Measurements from ENCODE around the gene DENND2C.

GRCh38 chr1:114707604-114708003, 37.8 kb upstream of the DENND2C start:
- no peak for TF ChIP-seq CTCF (IDR thresholded peaks at IDR 0.05 in 2 of 3, conservative IDR thresholded peaks at IDR 0.05 in 1 of 3; ENCODE audit: borderline replicate concordance in 1 of 3, insufficient read depth in 1 of 3, low read depth in 2 of 3, low read length in 2 of 3)
- TF ChIP-seq POLR2AphosphoS5 (IDR thresholded peaks at IDR 0.05; ENCODE audit: low read depth, low read length): no peak
- no peak for TF ChIP-seq EZH2 (IDR thresholded peaks at IDR 0.05)
- no peak for TF ChIP-seq ZNF274 (IDR thresholded peaks at IDR 0.05; ENCODE audit: low read depth, low read length)
- no peak for TF ChIP-seq EZH2phosphoT487 (IDR thresholded peaks at IDR 0.05; ENCODE audit: borderline replicate concordance)
- no peak for TF ChIP-seq SIN3A (IDR thresholded peaks at IDR 0.05; ENCODE audit: low read depth)
- TF ChIP-seq POLR2A (IDR thresholded peaks at IDR 0.05; ENCODE audit: borderline replicate concordance, extremely low read depth, insufficient read depth, insufficient read length): no peak
- no peak for TF ChIP-seq RAD21 (IDR thresholded peaks at IDR 0.05; ENCODE audit: low read depth)
- TF ChIP-seq, protein P1, sequence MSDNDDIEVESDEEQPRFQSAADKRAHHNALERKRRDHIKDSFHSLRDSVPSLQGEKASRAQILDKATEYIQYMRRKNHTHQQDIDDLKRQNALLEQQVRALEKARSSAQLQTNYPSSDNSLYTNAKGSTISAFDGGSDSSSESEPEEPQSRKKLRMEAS (IDR thresholded peaks at IDR 0.05): no peak
- no peak for TF ChIP-seq CEBPB (IDR thresholded peaks at IDR 0.05; ENCODE audit: low read depth)
